ENCODE results near the gene MCTP1. TPM values are rescaled to one million over a fixed set of nuclear protein-coding genes. Genes with fewer than 3 reads are reported as not detected.

The MCTP1 gene
- total RNA-seq, 1 experiment from 2014 or later, result 7.5 TPM

DNA sequence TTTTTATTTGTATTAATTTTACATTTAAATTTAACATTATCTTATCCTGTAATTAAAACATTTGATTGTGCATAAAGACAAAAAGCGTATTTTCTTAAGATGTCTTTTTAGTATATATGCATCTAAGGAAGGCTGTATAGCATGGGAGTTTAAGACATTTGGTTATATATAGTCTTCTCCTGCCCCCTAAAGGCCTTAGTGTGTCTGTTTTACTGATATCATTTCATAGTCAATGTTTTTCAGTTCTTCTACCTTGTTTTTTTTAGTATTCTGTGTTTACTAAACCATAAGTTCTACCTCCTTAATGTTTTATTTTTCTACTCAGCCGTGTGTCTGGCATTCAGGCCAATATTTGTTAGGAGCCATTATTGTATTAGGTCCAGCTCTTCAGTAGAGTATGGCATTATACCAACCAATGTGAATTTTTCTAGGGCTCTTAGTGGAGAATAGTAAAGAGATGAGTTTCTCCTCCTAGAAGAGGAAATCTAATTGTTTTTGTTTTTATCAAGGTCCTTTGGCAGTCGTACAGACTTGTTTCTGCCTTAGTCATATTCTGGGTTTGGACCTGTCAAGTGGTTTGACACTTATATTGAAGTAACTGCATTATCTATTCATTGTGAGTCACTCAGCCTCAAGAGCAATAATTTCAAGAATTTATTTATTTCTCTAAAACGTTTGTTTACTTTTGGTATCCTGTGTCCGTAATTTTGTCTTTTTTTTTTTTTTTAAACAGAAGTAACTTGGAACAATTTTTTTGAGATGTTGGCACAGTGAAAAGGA, 591.7 kb downstream of the MCTP1 start:
- H3K4me2 ChIP-seq (ENCODE audit: low read length), result peak overlapping the region; percentile 56
- ATAC-seq (peak; percentile 88), DNase-seq (peak; percentile 70)
- no peaks in the 10 kb centered on the region for H3K9me3 ChIP-seq (ENCODE audit: low read length)
- no peaks in the 10 kb centered on the region for H3F3A ChIP-seq (ENCODE audit: low read length, unreplicated experiment)
- H3K36me3 ChIP-seq (ENCODE audit: low read depth, low read length), result peaks cover 2% of the 10 kb centered on the region; the same call in 1 of the 2 replicates
- TF ChIP-seq EZH2phosphoT487 (IDR thresholded peaks at IDR 0.05; ENCODE audit: borderline replicate concordance, low read length), result no peak
- TF ChIP-seq, protein P1, sequence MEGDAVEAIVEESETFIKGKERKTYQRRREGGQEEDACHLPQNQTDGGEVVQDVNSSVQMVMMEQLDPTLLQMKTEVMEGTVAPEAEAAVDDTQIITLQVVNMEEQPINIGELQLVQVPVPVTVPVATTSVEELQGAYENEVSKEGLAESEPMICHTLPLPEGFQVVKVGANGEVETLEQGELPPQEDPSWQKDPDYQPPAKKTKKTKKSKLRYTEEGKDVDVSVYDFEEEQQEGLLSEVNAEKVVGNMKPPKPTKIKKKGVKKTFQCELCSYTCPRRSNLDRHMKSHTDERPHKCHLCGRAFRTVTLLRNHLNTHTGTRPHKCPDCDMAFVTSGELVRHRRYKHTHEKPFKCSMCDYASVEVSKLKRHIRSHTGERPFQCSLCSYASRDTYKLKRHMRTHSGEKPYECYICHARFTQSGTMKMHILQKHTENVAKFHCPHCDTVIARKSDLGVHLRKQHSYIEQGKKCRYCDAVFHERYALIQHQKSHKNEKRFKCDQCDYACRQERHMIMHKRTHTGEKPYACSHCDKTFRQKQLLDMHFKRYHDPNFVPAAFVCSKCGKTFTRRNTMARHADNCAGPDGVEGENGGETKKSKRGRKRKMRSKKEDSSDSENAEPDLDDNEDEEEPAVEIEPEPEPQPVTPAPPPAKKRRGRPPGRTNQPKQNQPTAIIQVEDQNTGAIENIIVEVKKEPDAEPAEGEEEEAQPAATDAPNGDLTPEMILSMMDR (conservative IDR thresholded peaks at IDR 0.05; ENCODE audit: low read depth, low read length), result peak; percentile 56
- no peak overlapping the region for H3K4me3 ChIP-seq (ENCODE audit: low read length)
- no peak overlapping the region for H2AFZ ChIP-seq (ENCODE audit: low read length)
- H3K9me2 ChIP-seq (replicated peaks; ENCODE audit: low read length), result no peaks in the 10 kb centered on the region
- peak overlapping the region; percentile 34; the same call in 1 of the 2 replicates for H3K27ac ChIP-seq (ENCODE audit: low read length)
- H3K4me1 ChIP-seq (ENCODE audit: insufficient read depth, low read length), result peaks cover 15% of the 10 kb centered on the region
- H4K20me1 ChIP-seq (ENCODE audit: low read length), result no peaks in the 10 kb centered on the region
- no TSS peak for BruUV-seq (replicated peaks)
- no peak overlapping the region for H3K9ac ChIP-seq (ENCODE audit: low read length)
- intact Hi-C loops (cut with micrococcal nuclease), result loop anchor here (2.0 to 10.0 kb wide), 3 partner anchors 44 to 438 kb away; no protein-coding TSS in a partner anchor
- H3K79me2 ChIP-seq (ENCODE audit: low read length), result no peaks in the 10 kb centered on the region
- no peaks in the 10 kb centered on the region for H3K27me3 ChIP-seq (ENCODE audit: low read length)
- ChIA-PET CTCF (no interaction called here), POLR2A (ENCODE audit: unreplicated experiment) (no interaction called here)

DNA sequence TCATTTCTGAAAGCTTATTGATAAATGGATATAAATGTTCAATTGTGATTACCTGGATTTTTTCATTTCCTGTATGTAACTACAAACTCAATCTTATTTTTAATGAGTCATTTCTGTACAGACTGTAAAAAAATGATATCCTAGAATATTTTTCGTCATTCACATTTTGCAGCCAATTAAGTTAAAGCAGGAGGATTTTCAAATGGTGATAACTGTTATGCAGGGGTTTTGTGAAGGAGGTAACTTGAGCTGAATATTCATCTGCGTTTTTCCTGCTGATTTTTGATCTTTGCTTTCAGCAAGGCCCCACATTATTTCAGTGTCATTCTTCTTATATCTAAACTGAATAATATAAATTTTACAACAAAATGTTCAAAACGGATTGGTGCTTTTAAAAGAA, 592.3 kb downstream of the MCTP1 start:
- BruUV-seq (replicated peaks), result no TSS peak
- peaks cover 15% of the 10 kb centered on the region for H3K4me1 ChIP-seq (ENCODE audit: insufficient read depth, low read length)

More for the DNA sequence above, 592.3 kb downstream of the MCTP1 start:
- Histone ChIP-seq H2AFZ (ENCODE audit: low read length) (no peak overlapping the region), H3K4me2 (ENCODE audit: low read length) (no peak overlapping the region), H3K27ac (ENCODE audit: low read length) (no peak overlapping the region), H3K4me3 (ENCODE audit: low read length) (no peak overlapping the region), H3K9me2 (replicated peaks; ENCODE audit: low read length) (no peaks in the 10 kb centered on the region), H3K36me3 (ENCODE audit: low read depth, low read length) (peaks cover 2% of the 10 kb centered on the region; the same call in 1 of the 2 replicates), H3K9ac (ENCODE audit: low read length) (no peak overlapping the region), H3K79me2 (ENCODE audit: low read length) (no peaks in the 10 kb centered on the region), H3F3A (ENCODE audit: low read length, unreplicated experiment) (no peaks in the 10 kb centered on the region), H3K27me3 (ENCODE audit: low read length) (no peaks in the 10 kb centered on the region), H3K9me3 (ENCODE audit: low read length) (no peaks in the 10 kb centered on the region), H4K20me1 (ENCODE audit: low read length) (no peaks in the 10 kb centered on the region)
- DNase-seq, result no peak
- CTCF ChIA-PET, result no interaction called here
- POLR2A ChIA-PET (ENCODE audit: unreplicated experiment), result no interaction called here
- intact Hi-C loops (cut with micrococcal nuclease), result loop anchor here (2.0 to 10.0 kb wide), 3 partner anchors 45 to 438 kb away; no protein-coding TSS in a partner anchor
- no peak for ATAC-seq
- TF ChIP-seq, protein P1 (conservative IDR thresholded peaks at IDR 0.05; ENCODE audit: low read depth, low read length), result no peak
- TF ChIP-seq EZH2 (IDR thresholded peaks at IDR 0.05; ENCODE audit: low read length, unreplicated experiment) (no peak), EZH2phosphoT487 (IDR thresholded peaks at IDR 0.05; ENCODE audit: borderline replicate concordance, low read length) (no peak)
